CD14-positive monocyte (primary cell): Measurements from ENCODE around the gene HSPA2. TPM values are rescaled to one million over a fixed set of nuclear protein-coding genes. Genes with fewer than 3 reads are reported as not detected.
"Not testable (repeated sequence)": the region's sequence is repeated elsewhere in the genome, so short reads cannot be mapped to it uniquely, and the experiment has no call there.

Source experiments
- DNase-seq, 3 donors: peaks; one replicate each; pipeline ENCODE4 v3.0.0-alpha.2; 2011 to 2022
- H2AFZ ChIP-seq: 2 replicates; pipeline ENCODE4 v1.6.0; 2012; ENCODE audit warnings: mild to moderate bottlenecking, low read depth, low read length, inconsistent platforms; ENCODE audit not compliant: insufficient read depth, poor library complexity, severe bottlenecking
- H3K27ac ChIP-seq, 2 donors: 1 replicate in 1 of 2; 2 replicates in 1 of 2; pipeline ENCODE4 v1.5.1; 2012 to 2013; ENCODE audit warnings: low read length in 2 of 2, control low read depth in 1 of 2, inconsistent platforms in 1 of 2, low read depth in 1 of 2, mild to moderate bottlenecking in 1 of 2
- H3K27me3 ChIP-seq, 2 donors: one replicate each; pipeline versions ENCODE4 v1.6.0 to v1.6.1; 2011 to 2013; ENCODE audit warnings: low read length in 2 of 2; ENCODE audit not compliant: control insufficient read depth in 2 of 2, insufficient read depth in 2 of 2
- H3K36me3 ChIP-seq, 2 donors: replicated peaks in 1 of 2; 1 replicate in 1 of 2; 2 replicates in 1 of 2; pipeline versions ENCODE4 v1.5.1 to v1.6.1; 2012 to 2013; ENCODE audit warnings: low read length in 2 of 2, control low read depth in 1 of 2, inconsistent platforms in 1 of 2, mild to moderate bottlenecking in 1 of 2; ENCODE audit not compliant: insufficient read depth in 2 of 2, control insufficient read depth in 1 of 2
- H3K4me1 ChIP-seq, 2 donors: 1 replicate in 1 of 2; 2 replicates in 1 of 2; pipeline versions ENCODE4 v1.5.1 to v1.6.1; 2012 to 2013; ENCODE audit warnings: low read length in 2 of 2, control low read depth in 1 of 2, inconsistent platforms in 1 of 2, mild to moderate bottlenecking in 1 of 2, moderate library complexity in 1 of 2; ENCODE audit not compliant: insufficient read depth in 2 of 2, control insufficient read depth in 1 of 2
- H3K4me2 ChIP-seq: replicated peaks from 2 replicates; pipeline ENCODE3; 2012; ENCODE audit warnings: low read length, moderate library complexity, mild to moderate bottlenecking; ENCODE audit not compliant: poor library complexity, severe bottlenecking; ENCODE audit errors: extremely low read depth
- H3K4me3 ChIP-seq, 3 experiments: fragments of 200-600 bp in 1 of 3; sonication (generic) in 1 of 3; replicated peaks in 1 of 3; 1 replicate in 2 of 3; 2 replicates in 1 of 3; pipeline ENCODE4 v1.5.1; 2011 to 2013; ENCODE audit warnings: low read length in 3 of 3, mild to moderate bottlenecking in 3 of 3, control low read depth in 2 of 3, low read depth in 2 of 3, inconsistent platforms in 1 of 3, moderate library complexity in 1 of 3
- H3K79me2 ChIP-seq: 2 replicates; pipeline ENCODE4 v1.6.0; 2012; ENCODE audit warnings: mild to moderate bottlenecking, control low read depth, inconsistent platforms, low read length, moderate library complexity; ENCODE audit not compliant: insufficient read depth
- H3K9ac ChIP-seq: 2 replicates; pipeline ENCODE4 v1.6.0; 2017; ENCODE audit warnings: low read length, mild to moderate bottlenecking; ENCODE audit not compliant: insufficient read depth, poor library complexity, severe bottlenecking
- H3K9me3 ChIP-seq, 2 donors: replicated peaks in 1 of 2; 1 replicate in 1 of 2; 2 replicates in 1 of 2; pipeline versions ENCODE4 v1.5.1 to v1.6.1; 2012 to 2013; ENCODE audit warnings: low read length in 2 of 2, control low read depth in 1 of 2; ENCODE audit not compliant: control insufficient read depth in 1 of 2, insufficient read depth in 1 of 2
- H4K20me1 ChIP-seq: 2 replicates; pipeline ENCODE4 v1.6.0; 2012; ENCODE audit warnings: mild to moderate bottlenecking, low read length, control low read depth, moderate library complexity; ENCODE audit not compliant: insufficient read depth
- H3K27ac Mint-ChIP-seq, 7 donors: one replicate each; pipeline ENCODE4 v1.8.0; 2020; ENCODE audit warnings: mild to moderate bottlenecking in 7 of 7, mixed read lengths in 7 of 7, moderate library complexity in 6 of 7, inconsistent platforms in 2 of 7
- H3K27me3 Mint-ChIP-seq, 3 donors: one replicate each; pipeline ENCODE4 v1.8.0; 2021 to 2022; ENCODE audit warnings: low read depth in 3 of 3, mild to moderate bottlenecking in 3 of 3, mixed read lengths in 3 of 3, moderate library complexity in 3 of 3, inconsistent platforms in 1 of 3
- H3K36me3 Mint-ChIP-seq, 2 donors: one replicate each; pipeline ENCODE4 v1.8.0; 2020; ENCODE audit warnings: mixed read lengths in 2 of 2, inconsistent platforms in 1 of 2, mild to moderate bottlenecking in 1 of 2
- H3K4me1 Mint-ChIP-seq: one replicate; pipeline ENCODE4 v1.8.0; 2020; ENCODE audit warnings: mild to moderate bottlenecking, mixed read lengths
- H3K4me3 Mint-ChIP-seq, 2 donors: one replicate each; pipeline ENCODE4 v1.8.0; 2020; ENCODE audit warnings: mild to moderate bottlenecking in 2 of 2, mixed read lengths in 2 of 2, moderate library complexity in 1 of 2
- H3K9me3 Mint-ChIP-seq, 7 donors: one replicate each; pipeline ENCODE4 v1.8.0; 2020 to 2022; ENCODE audit warnings: mixed read lengths in 7 of 7, mild to moderate bottlenecking in 6 of 7, moderate library complexity in 6 of 7, inconsistent platforms in 2 of 7
- CTCF ChIP-seq: fragments of 200-600 bp; IDR thresholded peaks from one replicate; pipeline ENCODE4 v1.8.0; 2022; ENCODE audit warnings: antibody characterized with exemption, mild to moderate bottlenecking
- WGBS: methylation state at CpG from one replicate; pipeline ENCODE4 v1.1.5; 2013; ENCODE audit warnings: missing lambda C conversion rate; ENCODE audit not compliant: insufficient coverage; 5-methylcytosine and 5-hydroxymethylcytosine counted together
- intact Hi-C, 2 donors: fragments of 100-400 bp; cut with micrococcal nuclease; formaldehyde crosslinking; loops; one replicate each; pipeline versions ENCODE4 v1.15.0 to v1.15.1; 2023
- polyA plus RNA-seq, 3 donors: library from polyadenylated mRNA; depleted of rRNA in 1 of 3; unstranded in 2 of 3; stranded (reverse) in 1 of 3; fragments of 300-500 nt in 2 of 3; fragments of >200 nt in 1 of 3; fragmentation: Illumina TruSeq in 2 of 3; gene quantifications; 1 replicate in 2 of 3; 2 replicates in 1 of 3; pipeline ENCODE4 v1.2.3, GENCODE V29; 2012 to 2021

Gene HSPA2
- polyA plus RNA-seq, 3 donors: 0.17 to 0.41 TPM; not detected in 1

GRCh38 chr14:64554556-64554955 lies 14.0 kb downstream of the HSPA2 start:
- Mint-ChIP-seq H3K36me3 (peaks cover 4 to 6% of the 10 kb centered on the region in 2 donors), H3K9me3 (peaks cover 0 to 4% (median 0%) of the 10 kb centered on the region in 7 donors), H3K27me3 (peaks cover 37 to 38% (median 38%) of the 10 kb centered on the region in 3 donors), H3K27ac (no peak overlapping the region), H3K4me3 (no peak overlapping the region), H3K4me1 (peaks cover 7% of the 10 kb centered on the region)
- Histone ChIP-seq H3K4me1 (peaks cover 6 to 8% of the 10 kb centered on the region in 2 donors), H3K9ac (no peak overlapping the region), H2AFZ (no peak overlapping the region), H3K36me3 (no peaks in the 10 kb centered on the region), H3K79me2 (no peaks in the 10 kb centered on the region), H4K20me1 (no peaks in the 10 kb centered on the region), H3K27me3 (peaks cover 24 to 42% of the 10 kb centered on the region in 2 donors), H3K4me2 (no peak overlapping the region), H3K9me3 (no peaks in the 10 kb centered on the region), H3K27ac (no peak overlapping the region), H3K4me3 (no peak overlapping the region)
- 95% methylated on average over 4 of the region's 4 CpGs for WGBS
- no peak for TF ChIP-seq CTCF
- intact Hi-C loops: no loop called here
- no peak for DNase-seq

GRCh38 chr14:64556526-64556925 lies 16.0 kb downstream of the HSPA2 start:
- Histone ChIP-seq H3K4me3 (no peak overlapping the region), H3K4me1 (no peaks in the 10 kb centered on the region), H3K36me3 (no peaks in the 10 kb centered on the region), H3K4me2 (no peak overlapping the region), H3K9ac (no peak overlapping the region), H2AFZ (no peak overlapping the region), H3K79me2 (no peaks in the 10 kb centered on the region), H4K20me1 (no peaks in the 10 kb centered on the region), H3K27ac (no peak overlapping the region), H3K27me3 (peaks cover 6 to 23% of the 10 kb centered on the region in 2 donors), H3K9me3 (no peaks in the 10 kb centered on the region)
- Mint-ChIP-seq H3K27me3 (peaks cover 18 to 23% (median 21%) of the 10 kb centered on the region in 3 donors), H3K4me1 (no peaks in the 10 kb centered on the region), H3K9me3 (peaks cover 0 to 3% (median 0%) of the 10 kb centered on the region in 7 donors), H3K27ac (no peak overlapping the region), H3K36me3 (no peaks in the 10 kb centered on the region), H3K4me3 (no peak overlapping the region)
- DNase-seq: peak in 1 of 3 donors; percentile 19
- no peak for TF ChIP-seq CTCF
- 96% methylated on average over 5 of the region's 5 CpGs for WGBS
- intact Hi-C loops: no loop called here

DNA sequence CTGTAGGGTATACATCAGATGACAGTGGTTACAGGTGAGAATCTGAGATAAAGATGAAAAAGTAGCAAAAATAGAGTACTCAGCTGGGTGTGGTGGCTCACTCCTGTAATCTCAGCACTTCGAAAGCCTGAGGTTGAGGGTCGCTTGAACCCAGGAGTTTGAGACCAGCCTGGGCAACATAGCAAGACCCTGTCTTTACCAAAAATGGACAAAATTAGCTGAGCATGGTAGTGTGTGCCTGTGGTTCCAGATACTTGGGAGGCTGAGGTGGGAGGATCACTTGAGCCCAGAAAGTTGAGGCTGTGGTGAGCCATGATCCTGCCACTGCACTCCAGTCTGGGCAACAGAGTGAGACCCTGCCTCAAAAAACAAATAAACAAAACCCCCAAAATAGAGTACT lies 17.7 kb downstream of the HSPA2 start:
- WGBS: 93% methylated on average over 2 of the region's 2 CpGs
- DNase-seq, H3K9ac ChIP-seq, intact Hi-C loops, H4K20me1 ChIP-seq, H3K27me3 ChIP-seq, H3K27ac ChIP-seq, H3K4me3 Mint-ChIP-seq, H3K36me3 ChIP-seq, H3K9me3 Mint-ChIP-seq, H3K4me3 ChIP-seq, H3K36me3 Mint-ChIP-seq, H3K9me3 ChIP-seq, H3K79me2 ChIP-seq, H3K27ac Mint-ChIP-seq, H3K4me1 Mint-ChIP-seq, H3K4me1 ChIP-seq, H3K4me2 ChIP-seq, H2AFZ ChIP-seq: not testable (repeated sequence)
- peaks cover 4 to 12% (median 8%) of the 10 kb centered on the region in 3 donors for H3K27me3 Mint-ChIP-seq
